ENCODE measurements around the gene LRRC41.

- no peak for TF ChIP-seq CTCF (IDR thresholded peaks at IDR 0.05)
- no peak for TF ChIP-seq POLR2A (IDR thresholded peaks at IDR 0.05)
These were observed 40.9 kb downstream of the LRRC41 start for GRCh38 chr1:46262508-46262907.

Data from uterus (tissue), 2 donors.